Loucy (cell line): Measurements from ENCODE around the gene TNS2.

Experiments
- H2AFZ ChIP-seq: fragments of 200-600 bp; sonication (generic); 2 replicates; pipeline ENCODE4 v1.6.0; 2016; ENCODE audit warnings: antibody characterized with exemption, mild to moderate bottlenecking, low read length, moderate library complexity
- H3F3A ChIP-seq: fragments of 200-600 bp; 2 replicates; pipeline ENCODE4 v1.6.0; 2016; ENCODE audit warnings: antibody characterized with exemption, low read depth, mild to moderate bottlenecking
- H3K27me3 ChIP-seq: fragments of 200-600 bp; sonication (generic); 2 replicates; pipeline ENCODE4 v1.6.1; 2014; ENCODE audit warnings: low read length, mild to moderate bottlenecking; ENCODE audit not compliant: insufficient read depth, poor library complexity, severe bottlenecking
- H3K36me3 ChIP-seq: fragments of 200-600 bp; sonication (generic); 2 replicates; pipeline ENCODE4 v1.6.1; 2016; ENCODE audit warnings: low read length; ENCODE audit not compliant: insufficient read depth
- H3K4me1 ChIP-seq: fragments of 200-600 bp; sonication (generic); 2 replicates; pipeline ENCODE4 v1.5.1; 2014; ENCODE audit warnings: low read length, mild to moderate bottlenecking; ENCODE audit not compliant: insufficient read depth, poor library complexity, severe bottlenecking
- H3K4me2 ChIP-seq: fragments of 200-600 bp; sonication (generic); 2 replicates; pipeline ENCODE4 v1.6.0; 2014; ENCODE audit warnings: antibody characterized with exemption, low read length, low read depth, mild to moderate bottlenecking; ENCODE audit not compliant: poor library complexity, severe bottlenecking
- H3K4me3 ChIP-seq: fragments of 200-600 bp; sonication (generic); 2 replicates; pipeline ENCODE4 v1.5.1; 2014; ENCODE audit warnings: low read length, mild to moderate bottlenecking, mixed read lengths; ENCODE audit not compliant: poor library complexity, severe bottlenecking
- H3K79me2 ChIP-seq: fragments of 200-600 bp; sonication (generic); 2 replicates; pipeline ENCODE4 v1.6.1; 2014; ENCODE audit warnings: low read length; ENCODE audit not compliant: insufficient read depth
- H3K9ac ChIP-seq: fragments of 200-600 bp; sonication (generic); 2 replicates; pipeline ENCODE4 v1.6.0; 2014; ENCODE audit warnings: mild to moderate bottlenecking, low read depth, low read length, moderate library complexity; ENCODE audit not compliant: poor library complexity, severe bottlenecking
- H3K9me2 ChIP-seq: fragments of 200-600 bp; sonication (generic); replicated peaks from 2 replicates; pipeline ENCODE4 v1.6.1; 2016; ENCODE audit warnings: low read depth, low read length, mixed read lengths
- H3K9me3 ChIP-seq: fragments of 200-600 bp; sonication (generic); 2 replicates; pipeline ENCODE4 v1.6.1; 2014; ENCODE audit warnings: mild to moderate bottlenecking, antibody characterized with exemption, low read length, low read depth; ENCODE audit not compliant: insufficient read depth
- H4K20me1 ChIP-seq: fragments of 200-600 bp; sonication (generic); 2 replicates; pipeline ENCODE4 v1.6.0; 2014; ENCODE audit warnings: antibody characterized with exemption, low read length, mild to moderate bottlenecking; ENCODE audit not compliant: insufficient read depth, poor library complexity, severe bottlenecking
- CTCF ChIP-seq: fragments of 200-600 bp; sonication (generic); conservative IDR thresholded peaks from 2 replicates; pipeline ENCODE4 v1.5.1; 2014; ENCODE audit warnings: mild to moderate bottlenecking, antibody characterized with exemption, low read length
- EZH2phosphoT487 ChIP-seq: fragments of 200-600 bp; IDR thresholded peaks from 2 replicates; pipeline ENCODE4 v1.6.1; 2018; ENCODE audit warnings: antibody characterized with exemption, mild to moderate bottlenecking, moderate library complexity, borderline replicate concordance

TNS2 gene

GRCh38 chr12:53113951-53114350, 64.1 kb downstream of the TNS2 start:
- Histone ChIP-seq H2AFZ (no peak overlapping the region), H3K27me3 (no peaks in the 10 kb centered on the region), H3K36me3 (no peaks in the 10 kb centered on the region), H3K4me2 (no peak overlapping the region), H3K9ac (no peak overlapping the region), H3K79me2 (no peaks in the 10 kb centered on the region), H3K9me3 (no peaks in the 10 kb centered on the region), H3K4me1 (no peaks in the 10 kb centered on the region), H3F3A (no peaks in the 10 kb centered on the region), H4K20me1 (no peaks in the 10 kb centered on the region), H3K4me3 (no peak overlapping the region), H3K9me2 (no peaks in the 10 kb centered on the region)
- no peak for TF ChIP-seq EZH2phosphoT487
- no peak for TF ChIP-seq CTCF
